ENCODE data around the gene FBXW8. TPM values are rescaled to one million over a fixed set of nuclear protein-coding genes. Genes with fewer than 3 reads are reported as not detected.

The FBXW8 gene
- total RNA-seq, 1 experiment from 2014 or later, result 7.8 TPM

- no peaks in the 10 kb centered on the region for H3K4me1 ChIP-seq
- no peak for DNase-seq
- no peak overlapping the region for H3K4me3 ChIP-seq
- no peaks in the 10 kb centered on the region for H3K9me3 ChIP-seq (replicated peaks)
- H3K36me3 ChIP-seq, result no peaks in the 10 kb centered on the region
- no peak overlapping the region for H3K27ac ChIP-seq
- H3K27me3 ChIP-seq, result peaks cover 3% of the 10 kb centered on the region; the same call in 1 of the 2 replicates
Measured at GRCh38 chr12:117069101-117069797, 158.5 kb downstream of the FBXW8 start.

GRCh38 chr12:117069926-117070900, 159.5 kb downstream of the FBXW8 start:
- Histone ChIP-seq H3K27me3 (peaks cover 3% of the 10 kb centered on the region; the same call in 1 of the 2 replicates), H3K9me3 (replicated peaks) (no peaks in the 10 kb centered on the region), H3K36me3 (no peaks in the 10 kb centered on the region), H3K27ac (no peak overlapping the region), H3K4me1 (no peaks in the 10 kb centered on the region), H3K4me3 (no peak overlapping the region)
- no peak for DNase-seq

- DNase-seq, result no peak
- H3K9me3 ChIP-seq (replicated peaks), result no peaks in the 10 kb centered on the region
- H3K27me3 ChIP-seq, result peaks cover 3% of the 10 kb centered on the region; the same call in 1 of the 2 replicates
- H3K36me3 ChIP-seq, result no peaks in the 10 kb centered on the region
- H3K4me3 ChIP-seq, result no peak overlapping the region
- no peaks in the 10 kb centered on the region for H3K4me1 ChIP-seq
- no peak overlapping the region for H3K27ac ChIP-seq
Measured at GRCh38 chr12:117071009-117071408, 160.3 kb downstream of the FBXW8 start.

GRCh38 chr12:117072106-117072505, 161.4 kb downstream of the FBXW8 start:
- H3K9me3 ChIP-seq (replicated peaks), result no peaks in the 10 kb centered on the region
- DNase-seq, result no peak
- no peaks in the 10 kb centered on the region for H3K4me1 ChIP-seq
- peaks cover 3% of the 10 kb centered on the region; the same call in 1 of the 2 replicates for H3K27me3 ChIP-seq
- H3K36me3 ChIP-seq, result no peaks in the 10 kb centered on the region
- no peak overlapping the region for H3K27ac ChIP-seq
- no peak overlapping the region for H3K4me3 ChIP-seq

GRCh38 chr12:117072736-117073490, 162.2 kb downstream of the FBXW8 start:
- H3K4me3 ChIP-seq, result no peak overlapping the region

GRCh38 chr12:117073611-117074010, 162.9 kb downstream of the FBXW8 start:
- Histone ChIP-seq H3K27ac (no peak overlapping the region), H3K9me3 (replicated peaks) (no peaks in the 10 kb centered on the region), H3K27me3 (peaks cover 3% of the 10 kb centered on the region; the same call in 1 of the 2 replicates), H3K4me1 (no peaks in the 10 kb centered on the region), H3K36me3 (no peaks in the 10 kb centered on the region), H3K4me3 (no peak overlapping the region)
- DNase-seq, result no peak

More at GRCh38 chr12:117072736-117073490, 162.2 kb downstream of the FBXW8 start:
- DNase-seq, result peak in 1 of 2 experiments; percentile 28
- H3K27me3 ChIP-seq, result peaks cover 3% of the 10 kb centered on the region; the same call in 1 of the 2 replicates
- no peaks in the 10 kb centered on the region for H3K4me1 ChIP-seq
- H3K36me3 ChIP-seq, result no peaks in the 10 kb centered on the region
- no peaks in the 10 kb centered on the region for H3K9me3 ChIP-seq (replicated peaks)
- no peak overlapping the region for H3K27ac ChIP-seq

GRCh38 chr12:117076410-117077372, 165.9 kb downstream of the FBXW8 start:
- no peaks in the 10 kb centered on the region for H3K4me1 ChIP-seq
- H3K27ac ChIP-seq, result no peak overlapping the region
- H3K4me3 ChIP-seq, result no peak overlapping the region
- no peaks in the 10 kb centered on the region for H3K36me3 ChIP-seq
- no peaks in the 10 kb centered on the region for H3K9me3 ChIP-seq (replicated peaks)
- no peak for DNase-seq
- peaks cover 3% of the 10 kb centered on the region; the same call in 1 of the 2 replicates for H3K27me3 ChIP-seq

- no peaks in the 10 kb centered on the region for H3K4me1 ChIP-seq
- H3K27ac ChIP-seq, result no peak overlapping the region
- no peak overlapping the region for H3K4me3 ChIP-seq
- no peaks in the 10 kb centered on the region for H3K36me3 ChIP-seq
- no peaks in the 10 kb centered on the region for H3K9me3 ChIP-seq (replicated peaks)
- no peaks in the 10 kb centered on the region for H3K27me3 ChIP-seq
- DNase-seq, result no peak
Measured at GRCh38 chr12:117079487-117079886, 168.7 kb downstream of the FBXW8 start.

- DNase-seq, result no peak
Measured at GRCh38 chr12:117080661-117081144, 170.0 kb downstream of the FBXW8 start.

More at GRCh38 chr12:117080661-117081144, 170.0 kb downstream of the FBXW8 start:
- Histone ChIP-seq H3K36me3 (no peaks in the 10 kb centered on the region), H3K9me3 (replicated peaks) (no peaks in the 10 kb centered on the region), H3K4me3 (no peak overlapping the region), H3K27ac (no peak overlapping the region), H3K4me1 (no peaks in the 10 kb centered on the region), H3K27me3 (no peaks in the 10 kb centered on the region)

Other genes starting within 250 kb of the FBXW8 start
- 18.6 and 22.3 TPM in 2 replicates for gene SPRING1, start 172.9 kb upstream of the FBXW8 start, total RNA-seq (2014; rRNA removed; shearing (Covaris generic))
- 10.4 and 11.4 TPM in 2 replicates for gene RNFT2, start 172.6 kb upstream of the FBXW8 start, total RNA-seq (2014; rRNA removed; shearing (Covaris generic))
- gene HRK, start 29.5 kb upstream of the FBXW8 start, total RNA-seq (2014; rRNA removed; shearing (Covaris generic)), result 0.04 TPM in 1 of 2 replicates, not detected in the other
- 0.10 and 0.61 TPM in 2 replicates for gene TESC, start 188.5 kb downstream of the FBXW8 start, total RNA-seq (2014; rRNA removed; shearing (Covaris generic))

Data from SJCRH30 (cell line).